HG03575 (cell line): ENCODE results near the gene TIPARP.
"Not testable (repeated sequence)": the region's sequence is repeated elsewhere in the genome, so short reads cannot be mapped to it uniquely, and the experiment has no call there.

Source experiments
- ATAC-seq: cut with Tn5 transposase; IDR thresholded peaks from one replicate; pipeline ENCODE4 v1.9.1; 2021; ENCODE audit not compliant: unreplicated experiment, insufficient number of reproducible peaks, low FRiP score; ENCODE audit errors: extremely low read depth

Gene TIPARP

GRCh38 chr3:156644958-156645357, 29.4 kb upstream of the TIPARP start:
- no peak for ATAC-seq

DNA sequence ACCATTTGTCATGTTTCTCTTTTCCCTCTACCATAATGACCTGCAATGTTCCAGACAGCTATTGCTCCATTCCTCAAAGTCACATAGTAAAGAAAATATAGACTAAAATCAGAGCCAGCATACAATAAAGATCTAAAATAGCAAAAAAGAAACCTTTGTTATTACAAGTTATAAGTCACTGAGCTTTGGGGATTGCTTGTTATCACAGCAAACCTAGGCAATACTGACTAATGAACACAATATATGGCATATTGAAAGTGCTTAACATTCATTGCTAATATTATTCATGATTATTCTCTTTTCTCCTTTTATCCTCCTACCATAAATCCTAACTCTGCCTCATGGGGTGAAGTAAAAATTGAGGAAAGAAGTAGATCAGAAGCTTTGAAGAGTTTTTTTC, 27.4 kb upstream of the TIPARP start:
- no peak for ATAC-seq

DNA sequence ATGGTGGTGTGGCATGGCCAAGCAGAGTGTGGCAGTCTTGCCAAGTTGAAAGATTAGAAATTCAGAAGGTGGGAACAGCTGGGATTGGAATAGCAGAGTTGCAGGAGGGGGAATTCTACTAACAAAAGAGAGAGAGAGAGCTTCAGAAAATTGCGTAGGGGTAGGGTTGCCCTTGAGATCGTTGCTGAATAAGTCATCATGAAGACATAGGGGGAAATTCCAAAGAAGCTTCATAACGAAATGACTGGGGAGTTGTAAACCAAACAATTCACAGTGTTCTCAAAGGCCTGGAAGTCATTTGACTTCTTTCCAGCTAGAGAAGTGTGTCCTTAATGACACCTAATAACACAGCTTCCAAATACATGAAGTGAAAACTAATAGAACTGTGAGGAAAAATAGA, 26.3 kb upstream of the TIPARP start:
- ATAC-seq = no peak

DNA sequence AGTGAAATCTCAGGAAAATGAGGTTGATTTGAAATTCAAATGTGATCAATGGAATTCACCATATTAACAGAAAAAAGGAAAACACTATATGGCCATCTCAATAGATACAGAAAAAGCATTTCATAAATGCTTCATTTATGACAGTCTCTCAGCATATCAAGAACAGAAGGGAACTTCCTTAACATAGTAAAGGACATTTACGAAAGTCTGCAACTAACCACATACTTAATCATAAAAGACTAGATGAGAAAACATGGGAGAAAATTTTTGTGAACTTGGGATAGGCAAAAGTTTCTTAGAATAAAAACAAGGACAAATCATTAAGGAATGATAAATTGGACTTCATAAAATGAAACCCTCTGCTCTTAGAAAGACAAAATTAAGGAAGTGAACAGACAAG, 24.7 kb upstream of the TIPARP start:
- ATAC-seq = no peak

- ATAC-seq = not testable (repeated sequence)
These were observed 21.7 kb upstream of the TIPARP start for GRCh38 chr3:156652661-156653060.

DNA sequence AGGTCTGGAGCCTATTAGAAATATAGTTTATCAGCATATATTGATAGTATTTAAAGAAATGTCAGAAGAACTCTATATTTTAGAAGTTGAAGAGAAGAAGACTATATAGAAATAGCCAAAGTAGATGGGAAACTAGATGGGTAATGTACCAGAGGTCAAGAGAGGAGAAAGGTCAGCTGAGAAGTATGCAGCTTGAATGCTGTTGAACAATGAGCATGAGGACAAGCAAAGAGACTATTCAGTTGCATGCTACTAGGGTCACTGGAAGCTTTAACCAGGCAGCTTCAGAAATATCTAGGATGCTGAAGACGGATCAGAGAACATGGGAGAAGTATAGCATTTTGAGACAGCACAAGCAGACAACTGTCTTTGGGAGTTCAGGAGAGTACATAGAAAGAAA, 19.6 kb upstream of the TIPARP start:
- no peak for ATAC-seq

- no peak for ATAC-seq
These were observed 18.4 kb upstream of the TIPARP start for GRCh38 chr3:156655819-156656550.

DNA sequence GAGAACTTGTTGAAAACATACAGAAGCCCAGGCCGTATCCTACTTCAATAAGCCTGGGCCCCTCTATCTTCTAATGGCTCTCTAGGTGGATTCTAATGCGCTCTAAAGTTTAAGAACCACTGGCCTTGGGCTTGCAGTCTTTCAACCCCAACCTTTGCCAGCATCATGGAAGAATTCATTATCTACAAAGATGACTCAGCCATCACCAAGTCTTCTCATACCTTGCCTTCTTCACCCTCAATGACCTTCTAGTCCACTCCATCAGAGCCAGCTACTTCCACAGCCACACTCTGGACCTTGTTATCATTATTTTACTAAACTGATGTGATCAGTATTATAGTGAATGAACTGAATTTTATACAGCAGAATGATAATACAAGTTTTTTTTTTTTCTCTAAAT, 16.9 kb upstream of the TIPARP start:
- ATAC-seq = no peak

DNA sequence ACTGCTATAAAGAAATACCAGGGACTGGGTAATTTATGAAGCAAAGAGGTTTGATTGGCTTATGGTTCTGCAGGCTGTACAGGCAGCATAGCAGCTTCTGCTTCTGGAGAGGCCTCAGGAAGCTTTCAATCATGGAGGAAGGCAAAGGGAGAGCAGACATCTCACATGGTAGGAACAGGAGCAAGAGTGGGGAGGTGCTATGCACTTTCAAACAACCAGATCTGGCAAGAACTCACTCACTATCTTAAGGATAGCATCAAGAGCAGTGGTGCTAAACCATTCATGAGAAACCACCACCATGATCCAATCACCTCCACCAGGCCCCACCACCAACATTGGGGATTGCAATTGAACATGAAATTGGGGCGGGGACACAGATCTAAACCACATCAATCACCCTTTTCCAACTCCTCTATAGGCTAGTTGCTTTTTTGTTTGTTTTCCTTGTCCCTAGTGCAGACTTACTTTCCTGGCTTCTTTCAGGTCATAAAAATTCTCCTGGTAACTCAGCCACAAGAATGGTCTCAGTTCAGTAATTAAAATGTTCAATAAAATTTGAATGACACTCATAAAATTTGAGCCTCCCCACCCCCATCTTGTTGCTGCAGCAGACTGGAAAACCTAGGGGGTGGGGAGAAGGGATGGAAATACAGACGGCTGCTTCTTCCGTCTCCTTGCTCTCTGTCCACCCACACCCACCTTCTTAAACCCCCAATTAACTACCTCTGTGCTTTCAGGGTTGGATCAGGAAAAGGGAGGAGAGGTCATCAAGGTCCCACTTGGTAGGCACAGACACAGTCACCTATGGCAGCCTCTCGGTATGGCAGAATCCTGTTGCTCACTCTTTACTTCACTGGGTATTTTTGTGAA, 16.3 kb upstream of the TIPARP start:
- ATAC-seq = no peak

DNA sequence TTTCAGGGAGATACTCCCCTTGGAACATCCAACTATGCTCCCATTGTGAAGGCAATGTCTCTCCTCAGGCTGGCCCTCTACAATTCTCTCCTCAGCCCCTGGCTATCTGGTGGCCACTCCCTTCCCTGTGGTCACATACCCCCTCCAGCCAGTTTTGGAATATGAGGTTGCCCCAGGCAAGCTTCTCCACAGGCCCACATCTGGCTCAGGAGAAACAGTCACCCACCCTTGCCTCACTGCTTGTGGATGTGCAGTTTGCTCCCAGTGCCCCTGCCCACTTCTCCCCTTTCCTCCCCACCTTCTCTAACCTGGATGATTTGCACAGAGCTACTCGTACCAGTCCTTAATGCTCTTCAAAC, 15.7 kb upstream of the TIPARP start:
- no peak for ATAC-seq

GRCh38 chr3:156659260-156659659, 15.1 kb upstream of the TIPARP start:
- ATAC-seq = no peak

DNA sequence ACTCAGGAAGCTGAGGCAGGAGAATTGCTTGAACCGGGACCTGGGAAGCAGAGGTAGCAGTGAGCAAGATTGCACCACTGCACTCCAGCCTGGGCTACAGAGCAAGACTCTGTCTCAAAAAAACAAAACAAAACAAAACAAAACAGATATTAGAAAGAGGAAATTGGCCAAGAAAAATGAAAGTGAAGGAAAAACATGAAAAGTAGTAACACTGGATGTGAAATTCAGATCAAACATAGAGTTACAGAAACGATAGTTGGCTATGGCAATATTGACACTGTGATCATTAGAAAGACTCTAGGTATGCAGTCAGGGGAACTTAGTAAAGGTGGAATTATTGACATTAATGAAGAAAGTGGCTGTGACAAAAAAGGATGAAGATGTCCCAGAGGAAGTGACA, 13.2 kb upstream of the TIPARP start:
- peak; percentile 28 for ATAC-seq

GRCh38 chr3:156664011-156664830, 10.2 kb upstream of the TIPARP start:
- no peak for ATAC-seq

DNA sequence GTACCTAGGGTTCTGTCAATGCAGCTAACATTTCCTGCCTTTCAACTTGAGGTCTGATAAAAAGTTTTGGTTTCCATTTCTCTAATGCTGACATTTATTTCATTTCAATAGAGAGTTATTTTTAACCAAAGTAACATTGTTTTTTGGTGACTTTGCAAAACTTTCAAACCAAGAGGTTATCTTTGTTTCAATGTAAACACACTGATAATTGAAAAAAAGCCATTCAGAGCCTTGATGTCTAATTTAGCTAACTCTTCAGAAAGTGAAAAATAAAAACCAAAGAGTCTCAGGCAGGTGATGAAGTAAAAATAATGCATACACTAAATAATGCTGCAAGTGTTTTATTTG, 9.6 kb upstream of the TIPARP start:
- peak; percentile 55 for ATAC-seq

DNA sequence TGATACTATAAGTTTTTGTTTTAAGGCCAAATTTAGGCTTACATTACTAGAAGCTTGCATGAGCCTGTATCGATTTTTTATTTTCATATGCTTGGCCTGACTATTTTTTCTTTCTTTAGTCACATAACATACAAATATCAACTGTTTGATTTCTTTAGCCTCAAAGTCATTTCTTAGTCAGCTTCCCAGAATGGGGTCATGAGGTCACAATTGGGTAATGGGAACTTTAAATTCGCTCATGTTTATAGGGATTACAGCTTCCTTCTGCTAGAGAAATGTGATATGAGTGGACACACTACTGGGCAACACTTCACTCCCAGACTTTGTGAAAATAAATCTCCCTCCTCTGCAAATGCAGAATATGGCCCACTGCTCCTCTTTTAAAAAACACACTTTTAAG, 9.1 kb upstream of the TIPARP start:
- ATAC-seq = peak; percentile 2

GRCh38 chr3:156666073-156666472, 8.3 kb upstream of the TIPARP start:
- ATAC-seq = no peak

DNA sequence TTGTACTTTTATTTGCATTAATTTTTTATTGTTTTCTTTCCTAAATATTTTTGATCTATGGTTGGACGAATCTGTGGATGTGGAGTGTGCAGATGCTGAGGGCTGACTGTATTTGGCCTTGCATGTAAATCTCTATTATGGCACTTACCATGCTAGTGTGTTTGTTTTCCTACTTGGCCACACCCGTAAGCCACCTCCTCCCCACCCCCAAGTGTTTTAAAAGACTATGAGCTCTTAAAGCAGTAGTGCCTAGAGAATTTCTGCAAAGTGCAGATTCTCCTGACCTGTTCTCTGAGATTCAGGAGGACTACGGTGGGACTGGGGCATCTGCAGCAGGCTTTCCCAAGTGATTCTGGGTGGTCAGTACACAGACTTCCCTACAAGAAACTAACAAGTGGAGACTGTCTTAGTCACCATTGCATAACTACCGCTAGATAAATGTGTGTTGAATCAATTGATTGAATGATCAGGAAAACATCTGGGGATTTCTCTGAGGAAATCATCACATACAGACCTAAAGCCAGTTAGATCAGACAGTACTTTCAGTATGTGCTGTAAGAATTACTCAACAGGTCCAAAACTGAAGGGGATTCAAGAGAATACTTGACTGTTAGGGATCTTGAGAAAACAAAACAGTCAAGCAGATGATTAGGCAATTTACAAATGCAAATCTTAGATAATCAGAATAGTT, 6.2 kb upstream of the TIPARP start:
- ATAC-seq = no peak

DNA sequence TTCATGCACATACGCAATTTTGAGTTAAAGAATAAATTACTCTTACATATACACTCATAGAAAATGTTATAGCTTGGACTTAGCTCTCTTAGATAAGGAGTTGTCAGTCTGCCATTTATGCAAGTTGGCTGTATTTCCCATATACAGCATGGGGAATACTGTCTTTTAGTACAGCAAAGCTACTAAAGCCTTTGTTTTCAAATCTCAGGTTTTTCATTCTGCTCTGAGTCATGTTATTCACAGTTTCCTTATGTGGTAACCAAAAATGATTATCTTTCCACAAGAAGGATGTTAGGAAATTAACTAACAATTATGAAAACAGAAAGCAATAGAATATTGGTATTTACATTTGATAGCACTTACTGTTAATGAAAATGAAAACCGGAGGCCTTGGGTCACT, 4.3 kb upstream of the TIPARP start:
- no peak for ATAC-seq

GRCh38 chr3:156670652-156671051, 3.7 kb upstream of the TIPARP start:
- no peak for ATAC-seq
